Adrenal gland (tissue), 12 donors: ENCODE data around the gene ZNF598. TPM values are rescaled to one million over a fixed set of nuclear protein-coding genes. Genes with fewer than 3 reads are reported as not detected.

Experiments
- DNase-seq, 7 donors: peaks; one replicate each; pipeline ENCODE4 v3.0.0-alpha.2; 2019 to 2020
- H3K27ac ChIP-seq, 5 donors: fragments of 200-600 bp; sonication (generic) in 4 of 5; 1 replicate in 3 of 5; 2 replicates in 2 of 5; pipeline versions ENCODE4 v1.5.1 to v1.8.0; 2016 to 2020; ENCODE audit warnings: mild to moderate bottlenecking in 1 of 5
- H3K27me3 ChIP-seq: fragments of 200-600 bp; 2 replicates; pipeline ENCODE4 v1.8.0; 2021
- H3K36me3 ChIP-seq, 2 donors: fragments of 200-600 bp; replicated peaks in 1 of 2; 1 replicate in 1 of 2; 2 replicates in 1 of 2; pipeline versions ENCODE4 v1.5.1 to v1.8.0; 2018 to 2022
- H3K4me1 ChIP-seq, 2 donors: fragments of 200-600 bp; replicated peaks in 1 of 2; 1 replicate in 1 of 2; 2 replicates in 1 of 2; pipeline versions ENCODE4 v1.5.1 to v1.8.0; 2018 to 2021
- H3K4me3 ChIP-seq, 4 donors: fragments of 200-600 bp; sonication (generic) in 3 of 4; one replicate each; pipeline ENCODE4 v1.5.1; 2016 to 2018
- H3K9me3 ChIP-seq, 3 donors: fragments of 200-600 bp; sonication (generic) in 1 of 3; replicated peaks in 1 of 3; 1 replicate in 2 of 3; 2 replicates in 1 of 3; pipeline versions ENCODE4 v1.5.1 to v1.8.0; 2016 to 2021
- POLR2A ChIP-seq, 2 donors: fragments of 450-650 bp; IDR thresholded peaks; one replicate each; pipeline ENCODE4 v1.6.1; 2017; ENCODE audit warnings: antibody characterized with exemption in 2 of 2, mild to moderate bottlenecking in 2 of 2, moderate library complexity in 1 of 2
- WGBS, 4 donors: extraction: QIAGEN DNeasy Blood & Tissue Kit in 2 of 4; methylation state at CpG; one replicate each; pipeline versions ENCODE4 v1.1.5 to v1.1.7; 2013 to 2017; 5-methylcytosine and 5-hydroxymethylcytosine counted together
- intact Hi-C, 2 donors: fragments of 100-400 bp; cut with DNase I; formaldehyde crosslinking; loops; one replicate each; pipeline versions ENCODE4 v1.14.1 to v1.15.0; 2022 to 2023
- polyA plus RNA-seq, 3 donors: library from polyadenylated mRNA; stranded (reverse); fragments of 200-250 nt in 2 of 3; fragments of 350-450 nt in 1 of 3; fragmentation: Illumina TruSeq in 1 of 3; extraction: RNeasy Lipid Tissue Mini Kit (QIAGEN cat#74804) in 1 of 3; gene quantifications; one replicate each; pipeline ENCODE4 v1.2.3, GENCODE V29; 2013 to 2014
- total RNA-seq, 9 donors: library from RNA; depleted of rRNA in 4 of 9; stranded (reverse); fragments of >200 nt in 4 of 9; fragments of 120-200 nt in 1 of 9; fragmentation: NEBNext Ultra II Directional in 1 of 9; extraction: Animal tissue kit (Norgen Biotek cat#: 25700) in 1 of 9; gene quantifications; one replicate each; pipeline versions ENCODE4 v1.1.0 to v1.2.4, GENCODE V29; 2013 to 2023
- TF ChIP-seq, protein P1 (sequence below), 6 experiments: fragments of 450-650 bp in 4 of 6; fragments of 200-600 bp in 2 of 6; sonication (generic) in 1 of 6; IDR thresholded peaks; 1 replicate in 5 of 6; 2 replicates in 1 of 6; pipeline versions ENCODE4 v1.5.1 to v1.8.0; 2016 to 2021; ENCODE audit warnings: antibody characterized with exemption in 6 of 6, mild to moderate bottlenecking in 2 of 6, moderate library complexity in 1 of 6
- donor health status: healthy with polysubstance abuse.
- donor health status: Bipolar disorder and iron deficiency.
- donor health status: DM: yes; HTN: yes; CAD: no.
- donor health status: DM: no; HTN: no; CAD: no.
- donor health status: DM: no; HTN: no; CAD: no.
- donor health status: DM: yes; HTN: yes; CAD: no.

Gene ZNF598
- total and polyA plus RNA-seq, 12 donors: 4.7 to 51.5 (median 29.0) TPM

DNA sequence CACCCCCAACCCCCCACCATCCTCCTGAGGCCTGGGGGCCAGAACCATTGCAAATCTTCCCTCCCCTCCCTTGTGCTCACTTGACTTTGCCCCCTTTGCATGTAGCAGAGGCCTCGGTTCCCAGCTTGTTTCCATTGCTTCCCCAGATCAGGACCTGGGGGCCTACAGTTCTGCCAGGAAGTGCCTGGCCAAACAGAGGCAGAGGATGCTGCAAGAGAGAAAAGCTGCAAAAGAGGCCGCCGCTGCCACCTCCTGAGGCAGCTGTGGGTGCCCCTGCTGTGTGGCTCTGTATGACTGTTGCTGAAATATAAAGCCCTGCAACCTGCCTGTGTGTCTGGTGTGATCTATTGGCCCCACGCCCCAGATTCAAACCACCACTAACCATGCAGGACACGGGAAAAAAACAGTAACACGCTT lies 48.0 kb downstream of the ZNF598 start:
- 58 to 73% (median 65%) methylated on average over 3 to 6 of the region's 6 CpGs for WGBS, 4 donors
- no peak overlapping the region for H3K27ac ChIP-seq
- peaks cover 0 to 23% of the 10 kb centered on the region in 2 donors for H3K36me3 ChIP-seq
- no peaks in the 10 kb centered on the region for H3K27me3 ChIP-seq
- H3K4me1 ChIP-seq: peaks cover 10 to 29% of the 10 kb centered on the region in 2 donors
- H3K9me3 ChIP-seq: no peaks in the 10 kb centered on the region
- DNase-seq: no peak
- no peak overlapping the region for H3K4me3 ChIP-seq
- intact Hi-C loops: no loop called here
- TF ChIP-seq POLR2A (IDR thresholded peaks at IDR 0.05): no peak
- TF ChIP-seq, protein P1, sequence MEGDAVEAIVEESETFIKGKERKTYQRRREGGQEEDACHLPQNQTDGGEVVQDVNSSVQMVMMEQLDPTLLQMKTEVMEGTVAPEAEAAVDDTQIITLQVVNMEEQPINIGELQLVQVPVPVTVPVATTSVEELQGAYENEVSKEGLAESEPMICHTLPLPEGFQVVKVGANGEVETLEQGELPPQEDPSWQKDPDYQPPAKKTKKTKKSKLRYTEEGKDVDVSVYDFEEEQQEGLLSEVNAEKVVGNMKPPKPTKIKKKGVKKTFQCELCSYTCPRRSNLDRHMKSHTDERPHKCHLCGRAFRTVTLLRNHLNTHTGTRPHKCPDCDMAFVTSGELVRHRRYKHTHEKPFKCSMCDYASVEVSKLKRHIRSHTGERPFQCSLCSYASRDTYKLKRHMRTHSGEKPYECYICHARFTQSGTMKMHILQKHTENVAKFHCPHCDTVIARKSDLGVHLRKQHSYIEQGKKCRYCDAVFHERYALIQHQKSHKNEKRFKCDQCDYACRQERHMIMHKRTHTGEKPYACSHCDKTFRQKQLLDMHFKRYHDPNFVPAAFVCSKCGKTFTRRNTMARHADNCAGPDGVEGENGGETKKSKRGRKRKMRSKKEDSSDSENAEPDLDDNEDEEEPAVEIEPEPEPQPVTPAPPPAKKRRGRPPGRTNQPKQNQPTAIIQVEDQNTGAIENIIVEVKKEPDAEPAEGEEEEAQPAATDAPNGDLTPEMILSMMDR (IDR thresholded peaks at IDR 0.05): no peak

DNA sequence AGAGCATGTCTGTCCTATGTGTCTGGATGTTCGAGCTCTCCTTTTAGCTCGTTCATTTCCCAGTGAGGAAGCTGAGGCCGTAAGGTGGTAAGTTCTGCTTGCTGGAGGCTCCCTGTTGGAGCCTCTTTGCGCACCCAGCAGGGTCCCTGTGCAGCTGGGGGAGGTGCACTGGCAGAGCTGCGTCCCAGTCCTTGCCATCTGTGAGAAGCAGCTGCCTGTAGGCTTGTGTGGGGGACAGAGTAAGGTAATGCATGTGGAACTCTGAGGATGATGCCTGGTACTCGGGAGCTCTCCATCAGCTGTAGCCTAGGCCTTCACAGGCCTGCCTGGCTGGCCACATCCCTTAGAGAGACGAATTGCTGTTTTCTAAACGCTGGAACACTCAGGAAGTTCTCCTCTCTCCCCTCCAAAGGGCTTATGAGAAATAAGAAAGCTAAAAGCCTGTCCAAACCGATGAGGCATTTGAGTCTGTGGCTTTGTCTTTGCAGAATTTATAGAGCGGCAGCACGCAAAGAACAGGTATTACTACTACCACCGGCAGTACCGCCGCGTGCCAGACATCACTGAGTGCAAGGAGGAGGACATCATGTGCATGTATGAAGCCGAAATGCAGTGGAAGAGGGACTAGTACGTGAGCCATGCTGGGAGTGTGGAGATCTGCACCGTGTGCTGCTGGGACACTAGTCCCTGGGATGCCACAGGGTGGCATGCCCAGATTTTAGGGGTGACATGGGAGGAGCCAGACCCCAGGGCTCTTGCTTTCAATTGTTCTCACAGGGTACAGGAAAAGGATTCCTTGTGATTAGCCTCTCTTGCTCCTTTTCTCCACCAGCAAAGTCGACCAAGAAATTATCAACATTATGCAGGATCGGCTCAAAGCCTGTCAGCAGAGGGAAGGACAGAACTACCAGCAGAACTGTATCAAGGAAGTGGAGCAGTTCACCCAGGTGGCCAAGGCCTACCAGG lies 48.7 kb downstream of the ZNF598 start:
- H3K27me3 ChIP-seq: no peaks in the 10 kb centered on the region
- no peaks in the 10 kb centered on the region for H3K9me3 ChIP-seq
- intact Hi-C loops: no loop called here
- peak in 1 of 7 donors; percentile 8 for DNase-seq
- H3K27ac ChIP-seq: no peak overlapping the region
- peaks cover 10 to 28% of the 10 kb centered on the region in 2 donors for H3K4me1 ChIP-seq
- peaks cover 0 to 23% of the 10 kb centered on the region in 2 donors for H3K36me3 ChIP-seq
- TF ChIP-seq, protein P1 (IDR thresholded peaks at IDR 0.05): no peak
- TF ChIP-seq POLR2A (IDR thresholded peaks at IDR 0.05): no peak
- H3K4me3 ChIP-seq: peak overlapping the region in 1 of 4 donors; percentile 63
- 55 to 60% (median 58%) methylated on average over 17 to 20 of the region's 20 CpGs for WGBS, 4 donors

DNA sequence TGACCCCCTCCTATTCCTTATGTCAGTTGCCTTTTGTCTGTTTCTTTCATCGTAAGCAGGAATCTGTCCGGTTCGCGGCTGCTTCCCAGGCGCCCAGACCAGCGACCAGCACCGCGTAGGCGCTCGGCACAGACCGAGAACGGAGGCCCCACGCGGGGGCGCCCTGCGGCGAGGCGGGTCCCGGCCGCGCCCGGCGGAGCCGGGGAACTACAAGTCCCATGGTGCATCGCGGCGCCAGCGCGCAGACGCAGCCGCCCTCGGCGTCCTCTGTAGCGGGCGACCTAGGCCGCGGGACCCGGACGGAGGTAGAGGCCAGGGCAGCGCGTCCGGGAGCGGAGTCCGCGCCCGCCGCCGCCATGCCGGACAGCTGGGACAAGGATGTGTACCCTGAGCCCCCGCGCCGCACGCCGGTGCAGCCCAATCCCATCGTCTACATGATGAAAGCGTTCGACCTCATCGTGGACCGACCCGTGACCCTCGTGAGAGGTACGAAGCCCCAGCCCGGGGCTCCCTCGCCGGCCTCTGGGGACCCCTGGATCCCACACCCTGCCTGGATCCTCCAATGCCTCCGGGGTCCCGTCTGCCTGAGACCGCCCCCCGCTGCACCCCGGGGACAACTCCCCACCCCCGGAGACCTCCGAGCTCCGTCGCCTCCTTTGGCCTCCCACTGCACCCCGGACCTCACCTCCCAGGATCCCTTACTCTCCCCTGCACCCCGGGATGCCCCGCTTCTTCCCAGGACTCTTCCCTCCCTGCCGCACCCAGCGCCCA lies 50.2 kb downstream of the ZNF598 start, which contains the start of gene NDUFB10:
Gene NDUFB10 (plus strand): TSS at position 270 of the 771 bp plus-strand sequence. CDS start 87 bp downstream, at position 357.
- Histone ChIP-seq H3K27ac (peak within 1 kb of the TSS in 4 of 5 donors; percentile 52 to 85 (median 80)), H3K4me1 (peaks cover 10 to 21% of the 10 kb centered on the region in 2 donors), H3K27me3 (no peaks in the 10 kb centered on the region), H3K9me3 (no peaks in the 10 kb centered on the region), H3K36me3 (peaks cover 0 to 23% of the 10 kb centered on the region in 2 donors), H3K4me3 (peak within 1 kb of the TSS in 3 of 4 donors; percentile 56 to 67 (median 63))
- 0 to 1% (median 1%) methylated on average over 7 to 79 of the region's 79 CpGs for WGBS, 4 donors
- TF ChIP-seq, protein P1 (IDR thresholded peaks at IDR 0.05): peak; percentile 19 to 60 (median 50)
- peak; percentile 86 to 96 for TF ChIP-seq POLR2A (IDR thresholded peaks at IDR 0.05)
- DNase-seq: peak; percentile 91 to 95 (median 94)
- intact Hi-C loops: no loop called here
